Gastroesophageal sphincter (tissue), 3 donors: ENCODE data around the gene TMEM86A.

Experiments
- CTCF ChIP-seq, 4 experiments: fragments of 200-600 bp in 2 of 4; fragments of 450-650 bp in 2 of 4; sonication (generic) in 1 of 4; IDR thresholded peaks; one replicate each; pipeline ENCODE4 v1.5.1; 2017 to 2019; ENCODE audit warnings: antibody characterized with exemption in 4 of 4, mild to moderate bottlenecking in 2 of 4, moderate library complexity in 2 of 4
- EP300 ChIP-seq: sonication (generic); formaldehyde crosslinking; IDR thresholded peaks from one replicate; pipeline ENCODE4 v1.6.1; 2017; ENCODE audit warnings: antibody characterized with exemption, mild to moderate bottlenecking
- POLR2A ChIP-seq, 2 donors: fragments of 450-650 bp; IDR thresholded peaks; one replicate each; pipeline ENCODE4 v1.6.1; 2017; ENCODE audit warnings: antibody characterized with exemption in 2 of 2, mild to moderate bottlenecking in 2 of 2, moderate library complexity in 1 of 2

- TF ChIP-seq CTCF (IDR thresholded peaks at IDR 0.05) (no peak), POLR2A (IDR thresholded peaks at IDR 0.05) (no peak), EP300 (no peak)
Measured at GRCh38 chr11:18668131-18668530, 30.4 kb upstream of the TMEM86A start.
